ENCODE measurements around the gene UIMC1. TPM values are rescaled to one million over a fixed set of nuclear protein-coding genes. Genes with fewer than 3 reads are reported as not detected.

The UIMC1 gene
- polyA plus RNA-seq, 2 donors = 14.0 to 16.3 TPM

GRCh38 chr5:176894298-176894697 lies 112.3 kb downstream of the UIMC1 start:
- Histone ChIP-seq H3K27me3 (ENCODE audit: control insufficient read depth in 1 of 2, insufficient read depth in 2 of 2, low read length in 2 of 2) (no peaks in the 10 kb centered on the region), H3K4me3 (ENCODE audit: low read depth in 1 of 2, low read length in 2 of 2) (no peak overlapping the region), H3K27ac (ENCODE audit: low read depth in 2 of 2, low read length in 1 of 2) (no peak overlapping the region), H3K36me3 (ENCODE audit: control insufficient read depth in 2 of 2, insufficient read depth in 2 of 2, low read length in 1 of 2) (no peaks in the 10 kb centered on the region), H3K4me1 (ENCODE audit: control insufficient read depth in 2 of 2, insufficient read depth in 2 of 2, low read length in 1 of 2) (no peaks in the 10 kb centered on the region), H3K9me3 (ENCODE audit: control insufficient read depth in 2 of 2, insufficient read depth in 1 of 2, low read depth in 1 of 2, low read length in 1 of 2) (no peaks in the 10 kb centered on the region)
- WGBS, 2 donors = 82 to 84% methylated on average over 6 of the region's 6 CpGs

- H3K9me3 ChIP-seq (ENCODE audit: control insufficient read depth in 2 of 2, insufficient read depth in 1 of 2, low read depth in 1 of 2, low read length in 1 of 2) = no peaks in the 10 kb centered on the region
- 58 to 60% methylated on average over 3 of the region's 3 CpGs for WGBS, 2 donors
- no peaks in the 10 kb centered on the region for H3K27me3 ChIP-seq (ENCODE audit: control insufficient read depth in 1 of 2, insufficient read depth in 2 of 2, low read length in 2 of 2)
- H3K27ac ChIP-seq (ENCODE audit: low read depth in 2 of 2, low read length in 1 of 2) = no peak overlapping the region
- H3K36me3 ChIP-seq (ENCODE audit: control insufficient read depth in 2 of 2, insufficient read depth in 2 of 2, low read length in 1 of 2) = no peaks in the 10 kb centered on the region
- H3K4me1 ChIP-seq (ENCODE audit: control insufficient read depth in 2 of 2, insufficient read depth in 2 of 2, low read length in 1 of 2) = no peaks in the 10 kb centered on the region
- no peak overlapping the region for H3K4me3 ChIP-seq (ENCODE audit: low read depth in 1 of 2, low read length in 2 of 2)
Observed at GRCh38 chr5:176892663-176893062, 113.9 kb downstream of the UIMC1 start.

DNA sequence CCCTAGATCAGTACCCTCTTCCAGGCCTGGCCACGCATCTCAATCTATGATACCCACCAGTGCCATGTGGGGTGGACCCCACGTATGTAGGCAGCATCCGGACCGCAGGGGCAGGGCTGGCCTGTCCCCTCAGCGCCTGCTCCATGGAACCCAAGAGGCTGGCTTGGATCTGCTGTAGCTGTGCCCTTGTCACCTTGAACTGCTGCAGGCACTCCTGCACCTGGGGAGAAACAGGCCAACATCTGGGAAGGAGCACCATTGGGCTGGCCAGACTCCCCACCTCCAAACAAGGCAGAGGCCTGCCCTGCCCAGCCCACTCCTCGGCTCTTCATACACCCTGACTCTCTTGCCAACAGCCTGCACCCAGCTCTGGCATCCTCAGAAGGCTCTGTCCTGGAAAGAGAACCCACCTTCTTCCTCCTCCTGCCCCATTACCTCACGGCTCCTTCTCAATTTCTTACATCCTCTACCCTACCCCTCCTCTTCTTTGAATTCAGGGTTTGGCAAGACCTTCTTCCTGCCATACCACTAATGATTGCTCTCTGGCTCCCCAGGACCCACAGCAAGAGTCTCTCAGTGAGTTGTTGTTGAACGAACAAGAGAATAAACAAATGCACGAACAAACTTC lies 115.1 kb downstream of the UIMC1 start:
- 73 to 83% methylated on average over 9 of the region's 9 CpGs for WGBS, 2 donors
- Histone ChIP-seq H3K4me1 (ENCODE audit: control insufficient read depth in 2 of 2, insufficient read depth in 2 of 2, low read length in 1 of 2) (no peaks in the 10 kb centered on the region), H3K9me3 (ENCODE audit: control insufficient read depth in 2 of 2, insufficient read depth in 1 of 2, low read depth in 1 of 2, low read length in 1 of 2) (no peaks in the 10 kb centered on the region), H3K4me3 (ENCODE audit: low read depth in 1 of 2, low read length in 2 of 2) (no peak overlapping the region), H3K27me3 (ENCODE audit: control insufficient read depth in 1 of 2, insufficient read depth in 2 of 2, low read length in 2 of 2) (no peaks in the 10 kb centered on the region), H3K27ac (ENCODE audit: low read depth in 2 of 2, low read length in 1 of 2) (no peak overlapping the region), H3K36me3 (ENCODE audit: control insufficient read depth in 2 of 2, insufficient read depth in 2 of 2, low read length in 1 of 2) (no peaks in the 10 kb centered on the region)

DNA sequence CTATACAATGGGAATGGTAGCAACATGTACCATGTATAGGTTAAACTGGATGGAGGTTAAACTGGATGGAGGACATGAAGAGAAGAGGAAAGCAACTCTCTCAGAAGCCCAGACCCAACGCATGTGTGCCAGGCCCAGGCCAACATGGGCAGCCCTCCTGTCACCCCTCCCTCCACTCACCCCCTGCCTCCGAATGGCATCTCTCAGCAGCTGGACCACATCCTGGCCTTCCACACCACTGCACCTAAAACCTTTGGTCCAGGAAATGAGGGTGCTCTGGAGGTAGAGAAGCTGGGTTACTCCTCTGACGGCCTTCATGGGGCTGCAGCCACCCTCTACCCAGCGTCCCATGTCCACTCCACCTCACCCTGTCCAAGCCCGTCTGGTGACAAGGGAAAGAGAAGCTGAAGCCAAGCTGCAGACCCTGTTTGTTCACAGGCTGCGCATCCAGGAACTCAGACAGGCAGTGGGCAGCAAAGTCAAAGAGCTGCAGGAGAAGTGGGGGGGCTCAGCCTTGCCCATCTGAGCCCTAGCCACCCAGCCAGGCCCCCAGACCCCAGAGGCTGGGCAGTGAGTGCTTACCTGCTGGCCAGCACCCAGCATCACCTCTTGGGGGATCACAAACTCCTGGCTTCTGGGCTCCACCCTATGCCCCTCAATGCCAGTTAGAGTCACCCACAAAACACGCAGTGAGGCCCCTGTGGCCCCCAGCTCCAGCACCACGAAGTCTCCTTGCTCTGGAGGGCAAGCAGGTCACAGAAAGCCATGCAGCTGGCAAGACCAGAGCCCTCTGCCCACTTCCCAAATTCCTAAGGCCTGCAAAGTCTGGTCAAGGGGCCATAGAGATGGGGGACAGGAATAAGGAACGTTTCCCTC lies 115.9 kb downstream of the UIMC1 start:
- 77% methylated on average over 9 of the region's 9 CpGs for WGBS, 2 donors
- Histone ChIP-seq H3K4me3 (ENCODE audit: low read depth in 1 of 2, low read length in 2 of 2) (no peak overlapping the region), H3K9me3 (ENCODE audit: control insufficient read depth in 2 of 2, insufficient read depth in 1 of 2, low read depth in 1 of 2, low read length in 1 of 2) (no peaks in the 10 kb centered on the region), H3K36me3 (ENCODE audit: control insufficient read depth in 2 of 2, insufficient read depth in 2 of 2, low read length in 1 of 2) (no peaks in the 10 kb centered on the region), H3K4me1 (ENCODE audit: control insufficient read depth in 2 of 2, insufficient read depth in 2 of 2, low read length in 1 of 2) (no peaks in the 10 kb centered on the region), H3K27me3 (ENCODE audit: control insufficient read depth in 1 of 2, insufficient read depth in 2 of 2, low read length in 2 of 2) (no peaks in the 10 kb centered on the region), H3K27ac (ENCODE audit: low read depth in 2 of 2, low read length in 1 of 2) (no peak overlapping the region)

DNA sequence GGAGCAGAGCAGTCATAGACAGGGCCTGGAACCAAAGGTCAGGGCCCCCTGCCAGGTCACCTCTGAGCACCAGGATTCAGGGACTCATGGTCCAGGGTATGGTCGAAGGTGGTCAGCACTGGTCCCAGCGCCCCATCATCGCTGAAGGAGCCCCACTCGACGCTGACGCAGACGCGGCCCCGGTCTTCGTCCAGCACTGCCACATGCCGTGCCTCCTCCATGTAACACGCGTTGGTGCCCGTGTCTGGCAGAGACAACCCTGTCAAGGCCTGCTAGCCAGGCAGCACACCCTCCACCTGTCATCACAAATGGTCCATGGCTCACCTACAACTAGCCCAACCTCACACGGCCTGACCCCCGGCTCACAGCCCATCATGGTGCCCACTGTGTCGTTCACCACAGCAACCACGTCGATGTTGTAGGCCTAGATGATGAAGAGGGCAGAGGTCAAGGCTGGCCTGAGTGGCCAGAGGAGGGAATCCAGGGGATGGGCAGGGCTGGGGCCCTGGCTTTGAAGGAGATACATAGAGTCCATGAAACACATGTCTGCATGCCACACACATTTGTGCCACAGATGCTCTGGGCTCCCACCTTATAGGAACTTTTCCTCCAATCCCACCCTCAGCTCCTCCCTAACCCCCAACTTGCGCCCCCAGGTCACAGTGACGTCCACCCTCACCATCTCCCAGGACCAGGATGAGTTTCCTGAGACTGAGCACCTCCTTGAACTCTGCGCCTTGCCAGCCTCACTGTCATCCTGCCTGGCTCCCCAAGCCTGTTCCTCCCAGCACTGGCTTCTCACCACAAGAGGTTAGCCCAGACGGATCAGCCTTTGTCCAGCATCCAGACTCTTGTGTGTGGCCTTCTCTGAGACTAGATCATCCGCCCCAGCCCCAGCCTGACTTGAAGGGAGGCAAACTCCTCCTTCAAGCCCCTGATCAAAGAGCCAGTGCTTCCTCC lies 117.0 kb downstream of the UIMC1 start:
- Histone ChIP-seq H3K4me3 (ENCODE audit: low read depth in 1 of 2, low read length in 2 of 2) (no peak overlapping the region), H3K9me3 (ENCODE audit: control insufficient read depth in 2 of 2, insufficient read depth in 1 of 2, low read depth in 1 of 2, low read length in 1 of 2) (no peaks in the 10 kb centered on the region), H3K4me1 (ENCODE audit: control insufficient read depth in 2 of 2, insufficient read depth in 2 of 2, low read length in 1 of 2) (no peaks in the 10 kb centered on the region), H3K27ac (ENCODE audit: low read depth in 2 of 2, low read length in 1 of 2) (no peak overlapping the region), H3K36me3 (ENCODE audit: control insufficient read depth in 2 of 2, insufficient read depth in 2 of 2, low read length in 1 of 2) (no peaks in the 10 kb centered on the region), H3K27me3 (ENCODE audit: control insufficient read depth in 1 of 2, insufficient read depth in 2 of 2, low read length in 2 of 2) (no peaks in the 10 kb centered on the region)
- 89 to 90% methylated on average over 24 of the region's 24 CpGs for WGBS, 2 donors

DNA sequence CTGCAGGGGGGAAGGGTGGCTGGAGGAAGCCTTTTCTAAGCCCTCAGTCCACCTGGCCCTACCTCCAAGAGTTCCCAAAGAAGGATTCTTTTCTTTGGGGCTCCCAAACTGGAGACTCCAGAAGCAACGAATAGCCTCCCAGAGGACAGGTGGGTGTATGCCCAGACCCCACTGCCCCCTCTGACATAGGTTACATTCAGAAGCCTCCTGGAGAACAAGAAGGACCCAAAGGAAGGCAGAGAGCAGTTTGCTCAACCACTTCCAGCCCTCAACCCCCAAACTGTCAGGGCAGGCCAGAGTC lies 117.8 kb downstream of the UIMC1 start:
- no peaks in the 10 kb centered on the region for H3K27me3 ChIP-seq (ENCODE audit: control insufficient read depth in 1 of 2, insufficient read depth in 2 of 2, low read length in 2 of 2)
- no peaks in the 10 kb centered on the region for H3K36me3 ChIP-seq (ENCODE audit: control insufficient read depth in 2 of 2, insufficient read depth in 2 of 2, low read length in 1 of 2)
- no peaks in the 10 kb centered on the region for H3K4me1 ChIP-seq (ENCODE audit: control insufficient read depth in 2 of 2, insufficient read depth in 2 of 2, low read length in 1 of 2)
- H3K27ac ChIP-seq (ENCODE audit: low read depth in 2 of 2, low read length in 1 of 2) = no peak overlapping the region
- no peak overlapping the region for H3K4me3 ChIP-seq (ENCODE audit: low read depth in 1 of 2, low read length in 2 of 2)
- WGBS, 2 donors = 68 to 78% methylated on average over 1 of the region's 1 CpG
- H3K9me3 ChIP-seq (ENCODE audit: control insufficient read depth in 2 of 2, insufficient read depth in 1 of 2, low read depth in 1 of 2, low read length in 1 of 2) = no peaks in the 10 kb centered on the region

GRCh38 chr5:176888016-176888864 lies 118.3 kb downstream of the UIMC1 start:
- Histone ChIP-seq H3K36me3 (ENCODE audit: control insufficient read depth in 2 of 2, insufficient read depth in 2 of 2, low read length in 1 of 2) (no peaks in the 10 kb centered on the region), H3K27me3 (ENCODE audit: control insufficient read depth in 1 of 2, insufficient read depth in 2 of 2, low read length in 2 of 2) (no peaks in the 10 kb centered on the region), H3K4me1 (ENCODE audit: control insufficient read depth in 2 of 2, insufficient read depth in 2 of 2, low read length in 1 of 2) (no peaks in the 10 kb centered on the region), H3K27ac (ENCODE audit: low read depth in 2 of 2, low read length in 1 of 2) (no peak overlapping the region), H3K9me3 (ENCODE audit: control insufficient read depth in 2 of 2, insufficient read depth in 1 of 2, low read depth in 1 of 2, low read length in 1 of 2) (no peaks in the 10 kb centered on the region), H3K4me3 (ENCODE audit: low read depth in 1 of 2, low read length in 2 of 2) (no peak overlapping the region)
- WGBS, 2 donors = 85 to 89% methylated on average over 26 to 27 of the region's 27 CpGs

DNA sequence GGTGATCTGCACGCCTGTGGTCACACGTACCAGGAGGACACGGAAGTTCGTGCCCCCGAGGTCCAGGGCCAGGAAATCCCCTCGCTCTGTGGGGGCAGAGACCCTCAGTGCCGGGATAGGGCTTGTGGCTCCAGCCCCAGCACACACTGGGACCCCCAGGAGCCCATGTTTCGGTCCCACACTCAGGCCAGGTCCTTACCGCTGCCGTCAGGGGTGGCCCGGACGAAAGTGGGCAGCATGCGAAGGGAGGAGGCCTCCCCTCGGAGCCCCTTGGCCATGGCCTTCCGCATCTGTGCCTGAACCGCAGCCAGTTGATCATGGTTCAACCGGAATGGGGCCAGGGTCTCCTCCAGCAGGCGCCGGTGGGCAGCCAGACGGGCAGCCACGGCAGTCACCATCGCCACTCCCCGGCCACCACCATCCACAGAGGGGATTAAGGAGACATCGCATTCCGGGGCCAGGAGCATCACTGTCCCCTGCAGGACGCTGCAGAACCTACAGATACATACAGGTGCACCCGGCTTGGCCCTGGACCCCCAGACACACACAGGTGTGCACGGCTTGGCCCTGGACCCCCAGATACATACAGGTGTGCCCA lies 119.2 kb downstream of the UIMC1 start:
- H3K4me3 ChIP-seq (ENCODE audit: low read depth in 1 of 2, low read length in 2 of 2) = no peak overlapping the region
- no peak overlapping the region for H3K27ac ChIP-seq (ENCODE audit: low read depth in 2 of 2, low read length in 1 of 2)
- H3K36me3 ChIP-seq (ENCODE audit: control insufficient read depth in 2 of 2, insufficient read depth in 2 of 2, low read length in 1 of 2) = no peaks in the 10 kb centered on the region
- no peaks in the 10 kb centered on the region for H3K4me1 ChIP-seq (ENCODE audit: control insufficient read depth in 2 of 2, insufficient read depth in 2 of 2, low read length in 1 of 2)
- WGBS, 2 donors = 87 to 89% methylated on average over 28 of the region's 28 CpGs
- H3K9me3 ChIP-seq (ENCODE audit: control insufficient read depth in 2 of 2, insufficient read depth in 1 of 2, low read depth in 1 of 2, low read length in 1 of 2) = no peaks in the 10 kb centered on the region
- H3K27me3 ChIP-seq (ENCODE audit: control insufficient read depth in 1 of 2, insufficient read depth in 2 of 2, low read length in 2 of 2) = no peaks in the 10 kb centered on the region

Measured in esophagus (tissue), 2 donors.